Heart right ventricle (tissue), 16 donors: ENCODE results near the gene KIF26B. TPM values are rescaled to one million over a fixed set of nuclear protein-coding genes. Genes with fewer than 3 reads are reported as not detected.

Source experiments
- ATAC-seq, 8 donors: fragments of 200-7000 bp; cut with Tn5 transposase; one replicate each; pipeline ENCODE4 v1.9.1; 2020; ENCODE audit warnings: mild to moderate bottlenecking in 8 of 8, moderate library complexity in 8 of 8, moderate number of reproducible peaks in 1 of 8
- DNase-seq, 2 donors: peaks; one replicate each; pipeline ENCODE4 v3.0.0-alpha.2; 2020
- H3K27ac ChIP-seq, 10 donors: fragments of 200-600 bp; sonication (generic) in 2 of 10; one replicate each; pipeline versions ENCODE4 v1.5.0 to v1.8.0; 2020 to 2022; ENCODE audit warnings: mild to moderate bottlenecking in 3 of 10
- H3K27me3 ChIP-seq, 7 donors: fragments of 200-600 bp; one replicate each; pipeline ENCODE4 v1.8.0; 2021 to 2022; ENCODE audit warnings: mild to moderate bottlenecking in 2 of 7
- H3K36me3 ChIP-seq, 9 donors: fragments of 200-600 bp; sonication (generic) in 1 of 9; one replicate each; pipeline versions ENCODE4 v1.5.0 to v1.8.0; 2020 to 2022; ENCODE audit warnings: mild to moderate bottlenecking in 2 of 9
- H3K4me1 ChIP-seq, 9 donors: fragments of 200-600 bp; sonication (generic) in 1 of 9; one replicate each; pipeline versions ENCODE4 v1.5.0 to v1.8.0; 2020 to 2022; ENCODE audit warnings: mild to moderate bottlenecking in 4 of 9
- H3K4me3 ChIP-seq, 10 donors: fragments of 200-600 bp; sonication (generic) in 2 of 10; one replicate each; pipeline versions ENCODE4 v1.5.0 to v1.8.0; 2020 to 2022; ENCODE audit warnings: mild to moderate bottlenecking in 7 of 10, moderate library complexity in 2 of 10
- H3K9me3 ChIP-seq, 11 donors: fragments of 200-600 bp in 10 of 11; sonication (generic) in 2 of 11; one replicate each; pipeline versions ENCODE4 v1.5.0 to v1.8.0; 2013 to 2022; ENCODE audit warnings: mild to moderate bottlenecking in 2 of 11, control low read depth in 1 of 11, moderate library complexity in 1 of 11
- WGBS, 2 donors: extraction: QIAGEN DNeasy Blood & Tissue Kit; methylation state at CpG; one replicate each; pipeline ENCODE4 v1.1.7; 2013; ENCODE audit warnings: inconsistent platforms in 1 of 2; 5-methylcytosine and 5-hydroxymethylcytosine counted together
- intact Hi-C, 10 donors: fragments of 100-400 bp; cut with DNase I; formaldehyde crosslinking; loops; one replicate each; pipeline versions ENCODE4 v1.11.1 to v1.14.2; 2022
- polyA plus RNA-seq, 2 donors: library from polyadenylated mRNA; stranded (reverse); fragments of 200-250 nt; gene quantifications; one replicate each; pipeline ENCODE4 v1.2.3, GENCODE V29; 2013
- total RNA-seq, 10 donors: library from RNA; stranded (reverse); fragmentation: NEBNext Ultra II Directional in 3 of 10; extraction: Animal tissue kit (Norgen Biotek cat#: 25700) in 3 of 10; gene quantifications; one replicate each; pipeline versions ENCODE4 v1.2.1 to v1.2.4, GENCODE V29; 2021 to 2023
- TF ChIP-seq, protein P1 (sequence below), 9 donors: fragments of 200-600 bp; sonication (generic) in 2 of 9; IDR thresholded peaks; one replicate each; pipeline versions ENCODE4 v1.5.0 to v1.8.0; 2021 to 2022; ENCODE audit warnings: antibody characterized with exemption in 9 of 9, mild to moderate bottlenecking in 5 of 9, moderate library complexity in 1 of 9
- donor health status: Arrhythmogenic right ventricular cardiomyopathy.
- donor health status: ischemic (EF 13 %, LVEDD 7.1; RV severe dilation, severe dysfunction).
- donor health status: healthy with polysubstance abuse.
- donor health status: DM: no; HTN: yes; CAD: no.
- donor health status: DM: no; HTN: no; CAD: no.
- donor health status: ischemic (EF 25% LVEDD 6.9; RV normal size, moderate dysfunction).
- donor health status: ischemic (EF 25% LVEDD 5.7; RV mildly dilated, moderate dysfunction).
- donor health status: healthy.
- donor health status: DM: yes; HTN: yes; CAD: no.
- donor health status: Ischemic cardiomyopathy.
- donor health status: ischemic (EF 35%, LVEDD 5.7; RV mildly dilated, moderate dysfunction).
- donor health status: nonischemic (EF 11% LVEDD 7.7; RV severe dilation, severe dysfunction).
- donor health status: DM: yes; HTN: yes; CAD: no.
- donor health status: PGD.
- donor health status: ischemic (EF 29% LVEDD 5.4; RV normal size, mild dysfunction).
- donor health status: nonischemic (EF 23%, LVEDD 6.1; RV moderate dilation, normal function).

Gene KIF26B
- total and polyA plus RNA-seq, 12 donors, result 0.66 to 8.8 (median 2.8) TPM

DNA sequence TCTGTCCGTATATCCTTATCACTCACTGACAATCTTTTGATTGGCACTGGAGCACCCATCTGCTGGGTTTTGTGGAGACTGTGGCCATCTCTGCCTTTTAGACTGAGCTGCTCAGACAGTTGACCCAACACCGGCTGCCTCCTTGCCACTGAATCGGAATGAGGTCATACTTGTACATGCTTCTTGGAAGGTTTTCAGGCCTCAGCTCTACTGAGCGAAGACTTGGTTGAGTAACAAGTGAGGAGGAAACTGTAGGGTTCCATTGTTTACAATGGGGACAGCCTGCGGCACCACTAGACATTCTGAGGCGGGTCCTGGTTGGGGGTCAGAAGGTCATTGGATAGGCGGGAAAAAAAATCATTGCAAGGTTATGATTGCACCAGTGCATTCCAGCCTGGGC is 320.3 kb downstream of the KIF26B start:
- TF ChIP-seq, protein P1, sequence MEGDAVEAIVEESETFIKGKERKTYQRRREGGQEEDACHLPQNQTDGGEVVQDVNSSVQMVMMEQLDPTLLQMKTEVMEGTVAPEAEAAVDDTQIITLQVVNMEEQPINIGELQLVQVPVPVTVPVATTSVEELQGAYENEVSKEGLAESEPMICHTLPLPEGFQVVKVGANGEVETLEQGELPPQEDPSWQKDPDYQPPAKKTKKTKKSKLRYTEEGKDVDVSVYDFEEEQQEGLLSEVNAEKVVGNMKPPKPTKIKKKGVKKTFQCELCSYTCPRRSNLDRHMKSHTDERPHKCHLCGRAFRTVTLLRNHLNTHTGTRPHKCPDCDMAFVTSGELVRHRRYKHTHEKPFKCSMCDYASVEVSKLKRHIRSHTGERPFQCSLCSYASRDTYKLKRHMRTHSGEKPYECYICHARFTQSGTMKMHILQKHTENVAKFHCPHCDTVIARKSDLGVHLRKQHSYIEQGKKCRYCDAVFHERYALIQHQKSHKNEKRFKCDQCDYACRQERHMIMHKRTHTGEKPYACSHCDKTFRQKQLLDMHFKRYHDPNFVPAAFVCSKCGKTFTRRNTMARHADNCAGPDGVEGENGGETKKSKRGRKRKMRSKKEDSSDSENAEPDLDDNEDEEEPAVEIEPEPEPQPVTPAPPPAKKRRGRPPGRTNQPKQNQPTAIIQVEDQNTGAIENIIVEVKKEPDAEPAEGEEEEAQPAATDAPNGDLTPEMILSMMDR (IDR thresholded peaks at IDR 0.05), result no peak
- DNase-seq (no peak), ATAC-seq (no peak)
- Histone ChIP-seq H3K9me3 (no peaks in the 10 kb centered on the region), H3K4me3 (no peak overlapping the region), H3K27me3 (no peaks in the 10 kb centered on the region), H3K4me1 (no peaks in the 10 kb centered on the region), H3K36me3 (no peaks in the 10 kb centered on the region), H3K27ac (no peak overlapping the region)
- WGBS, 2 donors, result 88 to 89% methylated on average over 7 of the region's 7 CpGs
- intact Hi-C loops, result no loop called here

DNA sequence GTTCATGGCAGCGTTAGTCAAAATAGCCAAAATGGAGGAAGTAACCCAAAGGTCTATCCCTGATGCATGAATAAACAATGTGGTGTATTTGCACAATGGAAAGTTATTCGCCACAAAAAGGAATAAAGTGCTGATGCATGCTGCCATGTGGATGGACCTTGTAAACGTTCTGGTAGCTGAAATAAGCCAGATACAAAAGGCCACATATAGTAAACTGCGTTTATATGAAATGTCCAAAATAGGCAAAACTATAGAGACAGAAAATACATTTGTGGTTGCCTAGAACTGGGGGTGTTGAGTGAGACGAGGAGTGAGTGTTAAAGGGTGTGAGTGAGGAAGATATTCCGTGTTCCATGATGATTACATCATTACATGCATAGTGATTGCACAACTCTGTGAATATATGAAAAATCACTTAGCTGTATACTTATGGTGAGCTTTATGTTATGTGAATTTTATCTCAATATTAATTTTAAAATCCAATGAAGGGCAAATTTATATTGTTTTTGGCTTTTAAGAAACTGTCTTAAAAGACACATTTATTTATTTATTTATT is 321.3 kb downstream of the KIF26B start:
- 80 to 82% methylated on average over 6 of the region's 6 CpGs for WGBS, 2 donors
- DNase-seq (no peak), ATAC-seq (no peak)
- no peaks in the 10 kb centered on the region for H3K9me3 ChIP-seq
- H3K4me1 ChIP-seq, result peaks cover 0 to 9% (median 0%) of the 10 kb centered on the region in 9 donors
- intact Hi-C loops, result no loop called here
- H3K27ac ChIP-seq, result no peak overlapping the region
- TF ChIP-seq, protein P1 (IDR thresholded peaks at IDR 0.05), result no peak
- H3K36me3 ChIP-seq, result no peaks in the 10 kb centered on the region
- H3K4me3 ChIP-seq, result no peak overlapping the region
- no peaks in the 10 kb centered on the region for H3K27me3 ChIP-seq

DNA sequence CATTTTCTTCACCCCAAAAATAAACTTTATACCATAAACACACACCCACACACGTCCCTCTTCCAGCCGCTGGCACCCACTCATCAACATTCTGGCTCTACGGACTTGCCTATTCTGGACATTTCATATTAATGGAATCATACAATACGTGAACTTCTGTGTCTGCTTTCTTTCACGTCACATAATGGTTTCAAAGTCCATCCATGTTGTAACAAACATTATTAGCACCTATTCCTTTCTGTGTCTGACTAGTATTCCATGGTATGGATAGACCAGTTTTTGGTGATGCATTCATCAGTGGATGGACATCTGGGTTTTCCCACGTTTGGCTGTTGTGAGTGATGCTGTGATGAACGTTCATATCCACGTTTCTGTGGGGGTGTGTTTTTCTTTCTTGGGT is 323.2 kb downstream of the KIF26B start:
- ATAC-seq (no peak), DNase-seq (no peak)
- Histone ChIP-seq H3K4me1 (peaks cover 0 to 10% (median 0%) of the 10 kb centered on the region in 9 donors), H3K27me3 (no peaks in the 10 kb centered on the region), H3K27ac (no peak overlapping the region), H3K4me3 (no peak overlapping the region), H3K9me3 (no peaks in the 10 kb centered on the region), H3K36me3 (no peaks in the 10 kb centered on the region)
- intact Hi-C loops, result no loop called here
- TF ChIP-seq, protein P1 (IDR thresholded peaks at IDR 0.05), result no peak
- 90 to 94% methylated on average over 8 of the region's 8 CpGs for WGBS, 2 donors

DNA sequence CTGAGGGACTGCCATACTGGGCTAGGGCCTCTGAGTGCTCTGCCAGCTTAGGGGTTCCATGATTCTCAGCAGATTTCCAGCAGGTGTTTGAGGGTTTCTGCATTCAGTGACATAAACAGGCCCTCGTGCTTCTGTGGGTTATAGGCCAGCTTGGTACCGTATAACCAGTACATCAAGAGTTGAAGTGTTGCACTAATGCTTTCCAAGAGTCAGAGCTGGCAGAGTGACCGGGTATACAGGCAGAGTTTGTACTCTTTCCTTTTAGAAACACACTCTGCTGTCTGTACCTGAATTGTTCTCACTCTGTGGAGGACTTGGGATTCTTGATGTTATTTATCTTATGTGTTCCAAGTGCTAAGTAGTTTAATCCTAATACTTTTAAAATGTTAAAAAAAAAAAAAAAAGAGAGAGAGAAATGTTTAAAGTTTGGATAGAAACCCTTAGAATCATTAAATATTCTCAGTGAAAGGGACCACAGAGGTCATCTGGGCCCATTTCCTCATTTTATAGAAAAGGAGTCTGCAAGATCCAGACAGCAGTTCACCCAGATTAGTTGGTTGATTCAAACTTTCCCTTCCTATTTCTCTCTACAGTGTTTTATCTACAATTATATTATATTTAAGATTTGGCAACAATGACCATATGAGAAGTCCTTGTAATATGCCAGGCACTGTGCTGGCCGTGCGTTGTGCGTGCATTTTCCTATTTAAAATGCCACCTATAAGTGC is 325.8 kb downstream of the KIF26B start:
- TF ChIP-seq, protein P1 (IDR thresholded peaks at IDR 0.05), result no peak
- Histone ChIP-seq H3K36me3 (no peaks in the 10 kb centered on the region), H3K27ac (no peak overlapping the region), H3K27me3 (no peaks in the 10 kb centered on the region), H3K9me3 (no peaks in the 10 kb centered on the region), H3K4me3 (no peak overlapping the region), H3K4me1 (peaks cover 0 to 12% (median 0%) of the 10 kb centered on the region in 9 donors)
- intact Hi-C loops, result no loop called here
- ATAC-seq (peak in 2 of 8 donors; percentile 67 to 88), DNase-seq (no peak)
- 72 to 80% methylated on average over 6 of the region's 6 CpGs for WGBS, 2 donors
